HG03108 (cell line): ENCODE results near the gene CDH4.

Experiments used
- ATAC-seq: cut with Tn5 transposase; IDR thresholded peaks from one replicate; pipeline ENCODE4 v1.9.1; 2021; ENCODE audit warnings: moderate library complexity; ENCODE audit not compliant: unreplicated experiment

Gene CDH4

DNA sequence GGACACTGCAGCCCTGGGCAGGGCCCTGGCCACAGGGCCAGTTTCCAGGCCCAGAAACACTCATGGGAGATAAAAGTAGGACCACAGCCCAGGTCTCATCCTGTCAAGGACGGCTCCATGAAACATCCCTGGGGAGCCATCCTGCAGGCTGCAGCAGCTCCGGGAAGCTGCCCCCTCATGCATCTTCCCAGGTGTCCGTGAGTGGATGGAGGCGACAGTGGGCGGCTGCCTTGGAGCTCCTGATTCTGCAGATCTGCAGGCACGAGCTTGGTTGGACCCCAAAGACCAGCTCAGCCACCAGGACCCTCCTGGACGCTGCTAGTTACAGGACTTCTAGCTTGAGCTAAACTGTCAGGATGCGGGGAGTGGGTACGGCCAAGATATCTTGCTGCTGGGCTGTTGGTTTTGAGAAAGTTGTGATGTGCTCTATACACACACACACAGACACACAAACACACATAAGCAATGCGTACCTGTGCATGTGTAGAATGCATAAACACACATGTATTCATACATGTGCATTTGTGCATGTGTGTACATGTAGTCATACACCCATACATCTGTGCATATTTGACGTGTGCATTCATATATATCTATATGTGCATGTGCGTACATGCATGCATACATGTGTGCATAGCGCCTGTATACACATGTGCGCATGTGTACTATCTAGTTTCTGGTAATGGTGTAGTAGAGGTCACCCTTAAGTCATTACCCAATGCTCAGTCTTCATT, 515.9 kb downstream of the CDH4 start:
- no peak for ATAC-seq

DNA sequence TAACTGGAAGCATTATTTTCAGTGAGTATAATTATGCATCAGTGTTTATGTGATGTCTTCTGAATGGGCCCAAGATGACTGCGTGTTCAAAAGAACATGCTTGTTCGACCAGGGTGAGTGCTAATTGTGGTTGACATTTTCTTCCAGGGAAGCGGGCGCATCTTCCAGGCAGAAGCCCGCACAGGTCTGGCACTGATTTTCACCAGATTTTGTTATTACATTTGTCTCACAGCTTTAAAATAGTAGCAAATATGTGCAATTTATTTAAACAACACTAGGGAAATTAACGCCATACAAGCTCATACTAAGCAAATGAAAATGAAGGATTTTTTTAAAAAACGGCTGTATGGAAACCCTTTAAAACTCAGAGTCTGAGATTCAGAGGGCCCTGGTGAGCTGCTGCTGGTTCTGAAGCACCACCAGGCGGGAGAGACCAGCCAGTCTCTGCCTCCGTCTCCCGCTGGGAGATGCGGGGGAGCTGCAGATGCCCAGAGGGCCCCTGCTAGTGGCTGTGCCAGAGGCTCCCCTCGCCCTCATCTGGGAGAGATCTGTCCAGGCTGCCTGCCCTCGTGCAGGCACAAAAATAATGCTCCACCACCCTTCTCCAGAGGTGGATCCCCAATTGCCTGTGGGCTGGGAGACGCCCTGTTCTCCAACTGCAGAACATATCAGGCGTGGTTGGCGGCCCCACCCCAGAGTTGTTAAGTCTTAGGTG, 516.7 kb downstream of the CDH4 start:
- ATAC-seq, result no peak

DNA sequence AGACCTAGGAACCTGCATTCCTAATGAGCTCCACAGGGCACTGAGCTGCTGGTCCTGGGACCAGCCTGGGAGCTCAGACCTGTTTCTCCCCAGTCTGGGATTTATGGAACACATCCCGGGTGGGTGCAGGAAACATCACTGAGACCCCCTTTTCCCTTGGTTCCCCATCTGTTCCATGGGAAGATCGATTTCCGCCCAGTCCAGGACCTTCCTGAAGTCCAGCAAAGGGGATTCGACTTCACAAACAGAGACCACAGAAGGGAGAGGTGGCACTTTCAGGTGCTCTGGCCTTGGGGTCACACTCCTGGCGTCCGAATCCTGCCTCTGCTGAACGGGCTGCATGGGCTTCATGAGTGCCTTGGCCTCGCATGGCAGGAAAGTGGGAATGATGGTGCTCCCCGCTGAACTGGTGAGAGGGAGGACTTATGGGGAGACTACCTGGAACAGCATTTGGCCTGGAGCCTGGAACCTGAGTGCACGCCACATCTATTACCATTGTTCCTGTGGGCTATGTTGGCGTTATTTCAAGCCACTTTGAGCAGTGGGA, 517.3 kb downstream of the CDH4 start:
- ATAC-seq, result no peak

DNA sequence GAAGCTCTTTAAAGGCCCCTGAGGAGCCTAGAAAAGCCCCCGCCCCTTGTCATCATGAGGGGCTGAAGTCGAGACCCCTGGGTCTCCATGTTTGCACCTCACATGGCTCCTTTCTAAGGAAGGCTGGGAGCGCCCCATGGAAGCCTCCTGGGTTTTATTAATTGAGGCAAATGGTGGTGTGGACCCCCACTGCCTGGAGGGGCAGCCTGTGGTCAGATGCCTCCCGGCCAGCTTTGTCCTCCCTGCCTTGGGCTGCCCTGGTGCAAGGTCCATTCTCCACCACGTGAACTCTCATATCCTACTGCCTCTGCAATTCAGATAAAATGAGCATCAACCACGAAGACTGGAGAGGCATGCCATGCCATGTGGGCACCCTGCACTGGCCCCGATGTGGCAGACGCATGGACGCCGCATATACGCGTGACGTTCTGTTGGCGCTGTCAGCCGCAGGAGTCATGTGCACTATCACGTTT, 518.1 kb downstream of the CDH4 start:
- ATAC-seq, result no peak

- no peak for ATAC-seq
Observed at GRCh38 chr20:61771805-61772350, 519.8 kb downstream of the CDH4 start.

GRCh38 chr20:61772828-61773631, 521.0 kb downstream of the CDH4 start:
- ATAC-seq, result no peak

DNA sequence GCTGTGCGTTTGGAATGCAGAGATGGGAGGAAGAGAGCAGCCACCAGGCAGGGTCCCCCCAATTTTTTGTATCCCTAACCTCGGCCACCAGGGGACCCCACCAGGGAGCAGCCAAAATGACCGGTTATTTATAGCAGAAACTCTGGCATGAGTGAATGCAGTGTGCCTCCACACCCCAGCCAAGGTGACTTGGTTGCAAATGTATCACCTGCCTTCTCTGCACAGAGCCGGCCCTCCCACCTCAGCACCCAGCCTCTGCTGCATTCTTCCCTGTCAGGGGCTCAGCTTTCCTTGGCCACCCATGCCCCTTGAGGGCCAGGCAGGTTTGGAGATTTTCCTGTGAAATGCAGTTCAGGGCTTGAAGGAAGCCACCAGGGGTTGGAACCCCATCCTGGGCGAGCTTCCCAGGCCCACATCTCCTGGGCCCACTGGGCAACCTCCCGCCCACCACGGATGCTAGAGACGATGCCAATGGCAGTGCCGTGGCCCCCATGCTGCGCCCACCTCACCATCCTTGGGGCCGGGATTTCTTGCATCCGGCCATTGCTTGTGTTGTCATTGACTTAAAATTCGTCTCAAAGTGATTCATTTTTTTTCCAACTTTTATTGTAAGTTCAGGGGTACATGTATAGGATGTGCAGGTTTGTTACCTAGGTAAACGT, 522.0 kb downstream of the CDH4 start:
- no peak for ATAC-seq

DNA sequence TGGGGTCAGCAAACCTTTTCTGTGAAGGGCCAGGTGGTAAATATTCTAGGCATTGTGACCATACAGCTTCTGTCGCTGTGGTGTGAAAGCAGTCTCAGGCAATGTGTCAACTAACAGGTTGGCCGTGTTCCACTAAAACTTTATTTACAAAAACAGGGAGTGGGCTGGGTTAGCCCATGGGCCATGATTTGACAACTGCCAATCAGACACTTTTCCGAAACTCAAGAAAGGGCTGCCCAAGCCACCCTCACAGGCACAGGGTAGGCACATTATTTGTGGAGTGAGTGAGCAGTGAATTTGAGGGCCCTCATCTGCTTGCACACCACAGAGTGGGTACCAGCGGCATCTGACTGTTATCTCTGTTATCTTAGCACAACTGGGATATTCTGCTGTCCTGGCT, 523.4 kb downstream of the CDH4 start:
- no peak for ATAC-seq

GRCh38 chr20:61776491-61777075, 524.5 kb downstream of the CDH4 start:
- ATAC-seq, result no peak

DNA sequence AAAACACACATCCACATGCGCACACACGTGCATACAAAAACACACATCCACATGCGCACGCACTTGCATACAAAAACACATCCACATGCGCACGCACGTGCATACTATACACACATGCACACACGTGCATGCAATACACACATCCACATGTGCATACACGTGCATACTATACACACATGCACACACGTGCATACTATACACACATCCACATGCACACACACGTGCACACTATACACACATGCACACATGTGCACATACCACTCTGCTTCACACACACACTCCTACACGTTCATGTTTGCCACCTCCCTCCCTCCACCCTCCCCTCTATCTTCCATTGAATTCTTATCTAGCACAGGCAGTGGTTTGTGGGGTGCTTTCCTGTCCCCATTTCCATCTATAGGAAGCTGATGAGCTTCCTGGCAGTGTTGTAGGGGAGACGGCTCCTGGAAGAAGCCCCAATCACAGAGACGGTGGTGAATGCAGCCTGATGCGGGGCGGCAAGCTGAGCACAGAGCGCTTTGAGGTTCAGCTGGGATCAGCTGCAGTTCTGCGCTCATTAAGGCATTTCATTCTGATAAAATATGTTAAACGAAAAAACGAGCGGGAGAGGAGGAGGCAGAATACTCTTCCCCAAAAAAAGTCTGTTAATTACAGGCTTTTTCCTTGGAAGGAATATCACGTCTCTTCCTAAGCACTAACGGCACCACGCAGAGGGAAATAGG, 525.9 kb downstream of the CDH4 start:
- ATAC-seq, result no peak

- ATAC-seq, result no peak
Observed at GRCh38 chr20:61778495-61778863, 526.4 kb downstream of the CDH4 start.

DNA sequence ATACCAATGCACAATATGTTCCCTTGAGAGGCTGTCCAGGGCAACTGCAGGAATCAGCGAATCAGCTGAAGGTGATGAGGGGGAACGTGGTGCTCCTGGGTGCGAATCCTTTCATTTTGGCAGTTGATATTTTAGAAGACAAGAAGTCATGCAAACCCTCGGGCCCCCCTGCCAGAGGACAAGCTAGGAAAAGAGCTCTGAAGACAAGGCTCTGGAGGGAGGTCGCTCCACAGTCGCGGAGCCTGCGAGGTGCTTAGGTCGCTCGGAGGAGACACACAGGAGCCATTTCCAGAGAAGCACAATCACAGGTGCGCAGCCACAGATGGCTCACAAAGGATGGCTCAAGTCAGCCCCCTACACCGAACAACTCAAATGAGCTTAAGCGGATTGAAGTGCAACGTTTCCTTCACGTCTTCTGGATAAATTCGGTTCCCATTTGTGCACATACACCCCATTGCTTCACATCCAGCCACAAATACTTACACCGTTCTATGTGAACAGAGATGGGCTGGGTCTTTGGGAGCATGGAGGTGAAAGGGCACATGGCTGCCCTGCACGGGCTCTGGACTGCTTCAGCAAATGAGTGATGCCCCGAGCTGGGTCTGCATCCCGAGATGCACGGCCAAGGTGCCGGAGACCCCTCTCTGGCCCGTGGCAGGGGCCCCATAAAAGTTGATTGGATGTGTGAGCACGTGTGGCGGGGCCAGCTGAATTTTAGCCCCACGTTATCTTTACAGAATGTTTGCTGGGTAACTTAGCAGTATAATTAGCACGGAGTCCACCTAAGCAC, 527.3 kb downstream of the CDH4 start:
- no peak for ATAC-seq

DNA sequence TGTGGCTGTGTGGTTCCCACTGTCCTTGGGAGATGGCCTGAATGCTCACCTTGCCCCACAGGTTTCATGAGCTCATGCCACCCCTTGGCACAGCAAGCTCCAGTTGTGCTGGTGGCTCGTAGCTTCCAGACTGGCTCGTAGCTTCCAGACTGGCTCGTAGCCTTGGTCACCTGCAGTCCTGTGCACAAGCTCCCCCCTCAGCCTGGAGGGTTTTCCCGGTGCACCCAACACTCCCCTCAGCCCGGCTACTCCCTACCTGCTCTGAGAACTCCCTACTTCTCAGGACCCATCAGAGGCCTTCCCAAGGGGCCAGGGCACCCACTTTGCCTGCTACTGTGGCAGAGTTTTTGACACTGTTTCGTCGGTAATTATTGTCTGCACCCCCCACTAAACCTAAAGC, 528.0 kb downstream of the CDH4 start:
- ATAC-seq, result no peak

- ATAC-seq, result no peak
Observed at GRCh38 chr20:61784801-61785566, 532.9 kb downstream of the CDH4 start.

DNA sequence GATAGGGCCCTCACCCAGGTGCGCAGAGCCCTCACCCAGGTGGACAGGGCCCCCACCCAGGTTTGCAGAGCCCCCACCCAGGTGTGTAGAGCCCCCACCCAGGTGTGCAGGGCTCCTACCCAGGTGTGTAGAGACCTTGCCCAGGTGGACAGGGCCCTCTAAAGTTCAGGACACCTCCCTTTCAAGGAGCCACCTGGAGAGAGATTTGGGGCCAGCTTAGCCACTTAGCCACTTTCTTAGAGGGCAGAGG, 533.4 kb downstream of the CDH4 start:
- no peak for ATAC-seq

- no peak for ATAC-seq
Observed at GRCh38 chr20:61786230-61786629, 534.2 kb downstream of the CDH4 start.

GRCh38 chr20:61788343-61788742, 536.3 kb downstream of the CDH4 start:
- ATAC-seq, result no peak

- no peak for ATAC-seq
Observed at GRCh38 chr20:61789329-61789728, 537.3 kb downstream of the CDH4 start.
